GM23338 (cell line): ENCODE data around the gene HNRNPAB. TPM values are rescaled to one million over a fixed set of nuclear protein-coding genes. Genes with fewer than 3 reads are reported as not detected.
A peak's percentile ranks its signal among the peaks of the same experiment; 100 is the strongest.

Source experiments
- ATAC-seq: fragments of 200-7000 bp; cut with Tn5 transposase; 3 replicates; pipeline ENCODE4 v1.9.1; 2020
- DNase-seq: peaks from one replicate; pipeline ENCODE4 v3.0.0-alpha.2; 2015; ENCODE audit warnings: low spot score
- H2AFZ ChIP-seq: fragments of 200-600 bp; sonication (generic); 2 replicates; pipeline ENCODE4 v1.8.0; 2016; ENCODE audit warnings: antibody characterized with exemption, mild to moderate bottlenecking, moderate library complexity
- H3F3A ChIP-seq: fragments of 200-600 bp; sonication (generic); replicated peaks from 2 replicates; pipeline ENCODE4 v1.8.0; 2017; ENCODE audit warnings: antibody characterized with exemption, mixed run types, low read depth
- H3K27ac ChIP-seq: fragments of 200-600 bp; sonication (generic); 2 replicates; pipeline ENCODE4 v1.6.1; 2016; ENCODE audit warnings: low read depth
- H3K27me3 ChIP-seq: fragments of 200-600 bp; sonication (generic); 2 replicates; pipeline ENCODE4 v1.8.0; 2016; ENCODE audit warnings: mild to moderate bottlenecking, mixed run types, moderate library complexity; ENCODE audit not compliant: insufficient read depth
- H3K36me3 ChIP-seq: fragments of 200-600 bp; sonication (generic); 2 replicates; pipeline ENCODE4 v1.8.0; 2016; ENCODE audit warnings: mild to moderate bottlenecking; ENCODE audit not compliant: insufficient read depth
- H3K4me1 ChIP-seq: fragments of 200-600 bp; sonication (generic); 2 replicates; pipeline ENCODE4 v1.8.0; 2016; ENCODE audit warnings: mild to moderate bottlenecking, moderate library complexity; ENCODE audit not compliant: insufficient read depth
- H3K4me2 ChIP-seq: fragments of 200-600 bp; sonication (generic); 2 replicates; pipeline ENCODE4 v1.7.1; 2017; ENCODE audit warnings: mixed run types
- H3K4me3 ChIP-seq: fragments of 200-600 bp; sonication (generic); 2 replicates; pipeline ENCODE4 v1.6.1; 2016; ENCODE audit warnings: mixed run types
- H3K79me2 ChIP-seq: fragments of 200-600 bp; sonication (generic); replicated peaks from 2 replicates; pipeline ENCODE4 v1.8.0; 2017; ENCODE audit warnings: mild to moderate bottlenecking; ENCODE audit not compliant: insufficient read depth
- H3K9me2 ChIP-seq: fragments of 200-600 bp; sonication (generic); 2 replicates; pipeline ENCODE4 v1.8.0; 2017; ENCODE audit not compliant: insufficient read depth
- H4K20me1 ChIP-seq: fragments of 200-600 bp; sonication (generic); replicated peaks from 2 replicates; pipeline ENCODE4 v1.8.0; 2017; ENCODE audit warnings: mild to moderate bottlenecking; ENCODE audit not compliant: insufficient read depth
- H3K27ac Mint-ChIP-seq: 2 replicates; pipeline ENCODE4 v1.8.0; 2020; ENCODE audit warnings: inconsistent platforms, mild to moderate bottlenecking, moderate library complexity, mixed read lengths
- H3K27me3 Mint-ChIP-seq: 3 replicates; pipeline ENCODE4 v1.8.0; 2022; ENCODE audit warnings: low read depth, mild to moderate bottlenecking, moderate library complexity, mixed read lengths, inconsistent platforms; ENCODE audit not compliant: insufficient read depth, poor library complexity
- H3K36me3 Mint-ChIP-seq: 3 replicates; pipeline ENCODE4 v1.8.0; 2021; ENCODE audit warnings: low read depth, mild to moderate bottlenecking, inconsistent platforms, moderate library complexity, mixed read lengths
- H3K4me1 Mint-ChIP-seq: 3 replicates; pipeline ENCODE4 v1.8.0; 2020; ENCODE audit warnings: mild to moderate bottlenecking, inconsistent platforms, mixed read lengths
- H3K4me3 Mint-ChIP-seq: 3 replicates; pipeline ENCODE4 v1.8.0; 2021; ENCODE audit warnings: moderate library complexity, mild to moderate bottlenecking, inconsistent platforms, mixed read lengths
- H3K9me3 Mint-ChIP-seq: 3 replicates; pipeline ENCODE4 v1.8.0; 2020; ENCODE audit warnings: moderate library complexity, mild to moderate bottlenecking, inconsistent platforms, mixed read lengths
- CREB1 ChIP-seq: fragments of 250-450 bp; sonication (Bioruptor Pico); IDR thresholded peaks from 2 replicates; pipeline ENCODE4 v1.5.0; 2020; ENCODE audit warnings: low read depth, mild to moderate bottlenecking, moderate library complexity
- EZH2 ChIP-seq: fragments of 200-600 bp; sonication (generic); IDR thresholded peaks from one replicate; pipeline ENCODE4 v1.8.0; 2017; ENCODE audit warnings: antibody characterized with exemption, mild to moderate bottlenecking, low read depth; ENCODE audit not compliant: unreplicated experiment
- EZH2phosphoT487 ChIP-seq: fragments of 200-600 bp; sonication (generic); IDR thresholded peaks from one replicate; pipeline ENCODE4 v1.8.1; 2018; ENCODE audit warnings: antibody characterized with exemption; ENCODE audit not compliant: unreplicated experiment
- JUNB ChIP-seq: IDR thresholded peaks from one replicate; pipeline ENCODE4 v1.6.1; 2016; ENCODE audit warnings: antibody characterized with exemption; ENCODE audit not compliant: unreplicated experiment
- NANOG ChIP-seq: IDR thresholded peaks from 2 replicates; pipeline ENCODE4 v1.6.1; 2016; ENCODE audit warnings: antibody characterized with exemption, borderline replicate concordance
- POLR2AphosphoS5 ChIP-seq: IDR thresholded peaks from 2 replicates; pipeline ENCODE4 v1.6.1; 2016; ENCODE audit warnings: antibody characterized with exemption, low read depth
- STAT1 ChIP-seq: IDR thresholded peaks from one replicate; pipeline ENCODE4 v1.6.1; 2016; ENCODE audit warnings: antibody characterized with exemption; ENCODE audit not compliant: unreplicated experiment
- ZNF114 ChIP-seq: fragments of 250-450 bp; sonication (Bioruptor Pico); IDR thresholded peaks from 2 replicates; pipeline ENCODE4 v1.5.0; 2020; ENCODE audit warnings: mild to moderate bottlenecking, moderate library complexity
- ZNF331 ChIP-seq: fragments of 250-450 bp; sonication (Bioruptor Pico); IDR thresholded peaks from 2 replicates; pipeline ENCODE4 v1.5.0; 2020; ENCODE audit warnings: low read depth, mild to moderate bottlenecking, moderate library complexity
- polyA plus RNA-seq: library from polyadenylated mRNA; unstranded; fragments of >200 nt; fragmentation: Nextera tagmentation; extraction: Ambion mirVana; gene quantifications from 2 replicates; pipeline ENCODE4 v1.2.1, GENCODE V29; 2016
- total RNA-seq: library from RNA; depleted of rRNA; stranded (reverse); fragments of >200 nt; shearing (Covaris generic); gene quantifications from 2 replicates; pipeline ENCODE4 v1.2.3, GENCODE V29; 2014
- TF ChIP-seq, protein P1 (sequence below), 2 experiments: fragments of 200-600 bp in 1 of 2; sonication (generic) in 1 of 2; conservative IDR thresholded peaks; 2 replicates each; pipeline versions ENCODE4 v1.5.1 to v1.6.1; 2016 to 2017; ENCODE audit warnings: antibody characterized with exemption in 2 of 2, low read depth in 2 of 2, mild to moderate bottlenecking in 2 of 2, moderate library complexity in 1 of 2
- TF ChIP-seq, protein P2 (sequence below): fragments of 250-450 bp; sonication (Bioruptor Pico); IDR thresholded peaks from 2 replicates; pipeline ENCODE4 v1.5.0; 2020; ENCODE audit warnings: mild to moderate bottlenecking, moderate library complexity
- TF ChIP-seq, protein P3 (sequence below): IDR thresholded peaks from 2 replicates; pipeline ENCODE4 v1.6.1; 2016; ENCODE audit warnings: antibody characterized with exemption
- TF ChIP-seq, protein P4 (sequence below): IDR thresholded peaks from one replicate; pipeline ENCODE4 v1.6.1; 2018; ENCODE audit warnings: antibody characterized with exemption; ENCODE audit not compliant: unreplicated experiment

HNRNPAB gene
- total and polyA plus RNA-seq, 2 experiments from 2014 or later, result 304 to 579 TPM

DNA sequence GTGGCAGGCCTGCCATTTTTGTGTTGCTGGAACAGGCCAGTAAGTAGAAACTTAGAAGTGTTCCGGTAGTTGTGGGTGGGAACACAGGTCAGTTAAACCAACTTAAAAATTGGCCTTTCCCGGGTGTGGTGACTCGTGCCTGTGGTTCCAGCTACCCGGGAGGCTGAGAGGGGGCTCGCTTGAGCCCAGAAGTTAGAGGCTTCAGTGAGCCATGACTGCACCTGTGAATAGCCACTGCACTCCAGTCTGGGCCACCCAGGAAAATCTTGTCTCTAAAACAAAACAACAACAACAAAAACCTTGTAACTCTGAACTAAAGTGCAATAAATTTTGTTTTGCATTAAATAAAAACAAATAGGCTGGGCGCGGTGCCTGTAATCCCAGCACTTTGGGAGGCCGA, 49.3 kb upstream of the HNRNPAB start:
- no peak overlapping the region for H3K4me2 ChIP-seq
- no peak overlapping the region; the same call in 2 of the 3 replicates for H3K4me3 Mint-ChIP-seq
- H3K4me1 ChIP-seq, result peaks cover 5% of the 10 kb centered on the region; the same call in 1 of the 2 replicates
- H4K20me1 ChIP-seq, result peaks cover 7% of the 10 kb centered on the region
- no peaks in the 10 kb centered on the region for H3K27me3 ChIP-seq
- H3K27me3 Mint-ChIP-seq, result peaks cover 10% of the 10 kb centered on the region
- H3F3A ChIP-seq, result peaks cover 28% of the 10 kb centered on the region
- 0 out of 2 replicates have a peak overlapping the region, but pooled peaks have one; percentile 39 for H3K27ac ChIP-seq
- no peaks in the 10 kb centered on the region; the same call in 2 of the 3 replicates for H3K9me3 Mint-ChIP-seq
- H2AFZ ChIP-seq, result no peak overlapping the region
- peaks cover 13% of the 10 kb centered on the region for H3K79me2 ChIP-seq
- peaks cover 9% of the 10 kb centered on the region; the same call in 1 of the 2 replicates for H3K36me3 ChIP-seq
- H3K4me3 ChIP-seq, result no peak overlapping the region
- no peak for ATAC-seq
- H3K36me3 Mint-ChIP-seq, result peaks cover 31% of the 10 kb centered on the region
- no peaks in the 10 kb centered on the region for H3K9me2 ChIP-seq
- no peak for DNase-seq
- H3K4me1 Mint-ChIP-seq, result peaks cover 25% of the 10 kb centered on the region
- no peak overlapping the region for H3K27ac Mint-ChIP-seq
- TF ChIP-seq STAT1 (no peak), JUNB (no peak), ZNF114 (CRISPR knock-in tag) (no peak), EZH2phosphoT487 (no peak), NANOG (no peak), POLR2AphosphoS5 (no peak), EZH2 (no peak), CREB1 (CRISPR knock-in tag) (no peak), ZNF331 (CRISPR knock-in tag) (no peak)
- TF ChIP-seq, protein P1, sequence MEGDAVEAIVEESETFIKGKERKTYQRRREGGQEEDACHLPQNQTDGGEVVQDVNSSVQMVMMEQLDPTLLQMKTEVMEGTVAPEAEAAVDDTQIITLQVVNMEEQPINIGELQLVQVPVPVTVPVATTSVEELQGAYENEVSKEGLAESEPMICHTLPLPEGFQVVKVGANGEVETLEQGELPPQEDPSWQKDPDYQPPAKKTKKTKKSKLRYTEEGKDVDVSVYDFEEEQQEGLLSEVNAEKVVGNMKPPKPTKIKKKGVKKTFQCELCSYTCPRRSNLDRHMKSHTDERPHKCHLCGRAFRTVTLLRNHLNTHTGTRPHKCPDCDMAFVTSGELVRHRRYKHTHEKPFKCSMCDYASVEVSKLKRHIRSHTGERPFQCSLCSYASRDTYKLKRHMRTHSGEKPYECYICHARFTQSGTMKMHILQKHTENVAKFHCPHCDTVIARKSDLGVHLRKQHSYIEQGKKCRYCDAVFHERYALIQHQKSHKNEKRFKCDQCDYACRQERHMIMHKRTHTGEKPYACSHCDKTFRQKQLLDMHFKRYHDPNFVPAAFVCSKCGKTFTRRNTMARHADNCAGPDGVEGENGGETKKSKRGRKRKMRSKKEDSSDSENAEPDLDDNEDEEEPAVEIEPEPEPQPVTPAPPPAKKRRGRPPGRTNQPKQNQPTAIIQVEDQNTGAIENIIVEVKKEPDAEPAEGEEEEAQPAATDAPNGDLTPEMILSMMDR (conservative IDR thresholded peaks at IDR 0.05; ENCODE audit: low read depth in 2 of 2), result no peak
- TF ChIP-seq, protein P2, sequence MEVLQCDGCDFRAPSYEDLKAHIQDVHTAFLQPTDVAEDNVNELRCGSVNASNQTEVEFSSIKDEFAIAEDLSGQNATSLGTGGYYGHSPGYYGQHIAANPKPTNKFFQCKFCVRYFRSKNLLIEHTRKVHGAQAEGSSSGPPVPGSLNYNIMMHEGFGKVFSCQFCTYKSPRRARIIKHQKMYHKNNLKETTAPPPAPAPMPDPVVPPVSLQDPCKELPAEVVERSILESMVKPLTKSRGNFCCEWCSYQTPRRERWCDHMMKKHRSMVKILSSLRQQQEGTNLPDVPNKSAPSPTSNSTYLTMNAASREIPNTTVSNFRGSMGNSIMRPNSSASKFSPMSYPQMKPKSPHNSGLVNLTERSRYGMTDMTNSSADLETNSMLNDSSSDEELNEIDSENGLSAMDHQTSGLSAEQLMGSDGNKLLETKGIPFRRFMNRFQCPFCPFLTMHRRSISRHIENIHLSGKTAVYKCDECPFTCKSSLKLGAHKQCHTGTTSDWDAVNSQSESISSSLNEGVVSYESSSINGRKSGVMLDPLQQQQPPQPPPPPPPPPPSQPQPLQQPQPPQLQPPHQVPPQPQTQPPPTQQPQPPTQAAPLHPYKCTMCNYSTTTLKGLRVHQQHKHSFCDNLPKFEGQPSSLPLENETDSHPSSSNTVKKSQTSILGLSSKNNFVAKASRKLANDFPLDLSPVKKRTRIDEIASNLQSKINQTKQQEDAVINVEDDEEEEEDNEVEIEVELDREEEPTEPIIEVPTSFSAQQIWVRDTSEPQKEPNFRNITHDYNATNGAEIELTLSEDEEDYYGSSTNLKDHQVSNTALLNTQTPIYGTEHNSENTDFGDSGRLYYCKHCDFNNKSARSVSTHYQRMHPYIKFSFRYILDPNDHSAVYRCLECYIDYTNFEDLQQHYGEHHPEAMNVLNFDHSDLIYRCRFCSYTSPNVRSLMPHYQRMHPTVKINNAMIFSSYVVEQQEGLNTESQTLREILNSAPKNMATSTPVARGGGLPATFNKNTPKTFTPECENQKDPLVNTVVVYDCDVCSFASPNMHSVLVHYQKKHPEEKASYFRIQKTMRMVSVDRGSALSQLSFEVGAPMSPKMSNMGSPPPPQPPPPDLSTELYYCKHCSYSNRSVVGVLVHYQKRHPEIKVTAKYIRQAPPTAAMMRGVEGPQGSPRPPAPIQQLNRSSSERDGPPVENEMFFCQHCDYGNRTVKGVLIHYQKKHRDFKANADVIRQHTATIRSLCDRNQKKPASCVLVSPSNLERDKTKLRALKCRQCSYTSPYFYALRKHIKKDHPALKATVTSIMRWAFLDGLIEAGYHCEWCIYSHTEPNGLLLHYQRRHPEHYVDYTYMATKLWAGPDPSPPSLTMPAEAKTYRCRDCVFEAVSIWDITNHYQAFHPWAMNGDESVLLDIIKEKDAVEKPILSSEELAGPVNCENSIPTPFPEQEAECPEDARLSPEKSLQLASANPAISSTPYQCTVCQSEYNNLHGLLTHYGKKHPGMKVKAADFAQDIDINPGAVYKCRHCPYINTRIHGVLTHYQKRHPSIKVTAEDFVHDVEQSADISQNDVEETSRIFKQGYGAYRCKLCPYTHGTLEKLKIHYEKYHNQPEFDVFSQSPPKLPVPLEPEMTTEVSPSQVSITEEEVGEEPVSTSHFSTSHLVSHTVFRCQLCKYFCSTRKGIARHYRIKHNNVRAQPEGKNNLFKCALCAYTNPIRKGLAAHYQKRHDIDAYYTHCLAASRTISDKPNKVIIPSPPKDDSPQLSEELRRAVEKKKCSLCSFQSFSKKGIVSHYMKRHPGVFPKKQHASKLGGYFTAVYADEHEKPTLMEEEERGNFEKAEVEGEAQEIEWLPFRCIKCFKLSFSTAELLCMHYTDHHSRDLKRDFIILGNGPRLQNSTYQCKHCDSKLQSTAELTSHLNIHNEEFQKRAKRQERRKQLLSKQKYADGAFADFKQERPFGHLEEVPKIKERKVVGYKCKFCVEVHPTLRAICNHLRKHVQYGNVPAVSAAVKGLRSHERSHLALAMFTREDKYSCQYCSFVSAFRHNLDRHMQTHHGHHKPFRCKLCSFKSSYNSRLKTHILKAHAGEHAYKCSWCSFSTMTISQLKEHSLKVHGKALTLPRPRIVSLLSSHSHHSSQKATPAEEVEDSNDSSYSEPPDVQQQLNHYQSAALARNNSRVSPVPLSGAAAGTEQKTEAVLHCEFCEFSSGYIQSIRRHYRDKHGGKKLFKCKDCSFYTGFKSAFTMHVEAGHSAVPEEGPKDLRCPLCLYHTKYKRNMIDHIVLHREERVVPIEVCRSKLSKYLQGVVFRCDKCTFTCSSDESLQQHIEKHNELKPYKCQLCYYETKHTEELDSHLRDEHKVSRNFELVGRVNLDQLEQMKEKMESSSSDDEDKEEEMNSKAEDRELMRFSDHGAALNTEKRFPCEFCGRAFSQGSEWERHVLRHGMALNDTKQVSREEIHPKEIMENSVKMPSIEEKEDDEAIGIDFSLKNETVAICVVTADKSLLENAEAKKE (CRISPR knock-in tag), result no peak
- TF ChIP-seq, protein P3, sequence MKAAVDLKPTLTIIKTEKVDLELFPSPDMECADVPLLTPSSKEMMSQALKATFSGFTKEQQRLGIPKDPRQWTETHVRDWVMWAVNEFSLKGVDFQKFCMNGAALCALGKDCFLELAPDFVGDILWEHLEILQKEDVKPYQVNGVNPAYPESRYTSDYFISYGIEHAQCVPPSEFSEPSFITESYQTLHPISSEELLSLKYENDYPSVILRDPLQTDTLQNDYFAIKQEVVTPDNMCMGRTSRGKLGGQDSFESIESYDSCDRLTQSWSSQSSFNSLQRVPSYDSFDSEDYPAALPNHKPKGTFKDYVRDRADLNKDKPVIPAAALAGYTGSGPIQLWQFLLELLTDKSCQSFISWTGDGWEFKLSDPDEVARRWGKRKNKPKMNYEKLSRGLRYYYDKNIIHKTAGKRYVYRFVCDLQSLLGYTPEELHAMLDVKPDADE, result no peak
- TF ChIP-seq, protein P4, sequence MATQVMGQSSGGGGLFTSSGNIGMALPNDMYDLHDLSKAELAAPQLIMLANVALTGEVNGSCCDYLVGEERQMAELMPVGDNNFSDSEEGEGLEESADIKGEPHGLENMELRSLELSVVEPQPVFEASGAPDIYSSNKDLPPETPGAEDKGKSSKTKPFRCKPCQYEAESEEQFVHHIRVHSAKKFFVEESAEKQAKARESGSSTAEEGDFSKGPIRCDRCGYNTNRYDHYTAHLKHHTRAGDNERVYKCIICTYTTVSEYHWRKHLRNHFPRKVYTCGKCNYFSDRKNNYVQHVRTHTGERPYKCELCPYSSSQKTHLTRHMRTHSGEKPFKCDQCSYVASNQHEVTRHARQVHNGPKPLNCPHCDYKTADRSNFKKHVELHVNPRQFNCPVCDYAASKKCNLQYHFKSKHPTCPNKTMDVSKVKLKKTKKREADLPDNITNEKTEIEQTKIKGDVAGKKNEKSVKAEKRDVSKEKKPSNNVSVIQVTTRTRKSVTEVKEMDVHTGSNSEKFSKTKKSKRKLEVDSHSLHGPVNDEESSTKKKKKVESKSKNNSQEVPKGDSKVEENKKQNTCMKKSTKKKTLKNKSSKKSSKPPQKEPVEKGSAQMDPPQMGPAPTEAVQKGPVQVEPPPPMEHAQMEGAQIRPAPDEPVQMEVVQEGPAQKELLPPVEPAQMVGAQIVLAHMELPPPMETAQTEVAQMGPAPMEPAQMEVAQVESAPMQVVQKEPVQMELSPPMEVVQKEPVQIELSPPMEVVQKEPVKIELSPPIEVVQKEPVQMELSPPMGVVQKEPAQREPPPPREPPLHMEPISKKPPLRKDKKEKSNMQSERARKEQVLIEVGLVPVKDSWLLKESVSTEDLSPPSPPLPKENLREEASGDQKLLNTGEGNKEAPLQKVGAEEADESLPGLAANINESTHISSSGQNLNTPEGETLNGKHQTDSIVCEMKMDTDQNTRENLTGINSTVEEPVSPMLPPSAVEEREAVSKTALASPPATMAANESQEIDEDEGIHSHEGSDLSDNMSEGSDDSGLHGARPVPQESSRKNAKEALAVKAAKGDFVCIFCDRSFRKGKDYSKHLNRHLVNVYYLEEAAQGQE, result no peak
